HG02852 (cell line): ENCODE measurements around the gene ABHD16A.

Experiments used
- ATAC-seq: cut with Tn5 transposase; IDR thresholded peaks from one replicate; pipeline ENCODE4 v1.9.1; 2021; ENCODE audit warnings: mild to moderate bottlenecking, moderate library complexity; ENCODE audit not compliant: unreplicated experiment

The ABHD16A gene

GRCh38 chr6:31663126-31663960 is 39.8 kb downstream of the ABHD16A start:
- ATAC-seq = no peak

GRCh38 chr6:31662124-31662723 is 40.9 kb downstream of the ABHD16A start:
- ATAC-seq = no peak

GRCh38 chr6:31661262-31662123 is 41.6 kb downstream of the ABHD16A start:
- no peak for ATAC-seq

- no peak for ATAC-seq
These were observed 42.5 kb downstream of the ABHD16A start, which contains the start of gene C6orf47 for GRCh38 chr6:31660381-31661261. C6orf47 (minus strand) TSS chr6:31660778; CDS start chr6:31659947, 831 bp downstream.

- no peak for ATAC-seq
These were observed 43.3 kb downstream of the ABHD16A start for GRCh38 chr6:31659649-31660380.

GRCh38 chr6:31658983-31659648 is 44.0 kb downstream of the ABHD16A start:
- no peak for ATAC-seq

- no peak for ATAC-seq
These were observed 44.9 kb downstream of the ABHD16A start for GRCh38 chr6:31658158-31658688.

GRCh38 chr6:31657406-31658157 is 45.5 kb downstream of the ABHD16A start:
- ATAC-seq = no peak

GRCh38 chr6:31655349-31656237 is 47.5 kb downstream of the ABHD16A start, which contains the start of gene APOM:
APOM (plus strand) TSS chr6:31655894; CDS start chr6:31655967, 73 bp downstream.
- ATAC-seq = no peak

- no peak for ATAC-seq
These were observed 48.4 kb downstream of the ABHD16A start for GRCh38 chr6:31654574-31655348.

GRCh38 chr6:31652925-31653724 is 50.0 kb downstream of the ABHD16A start:
- ATAC-seq = peak; percentile 47

GRCh38 chr6:31651602-31652191 is 51.4 kb downstream of the ABHD16A start:
- ATAC-seq = peak; percentile 24

GRCh38 chr6:31645325-31645724 is 57.8 kb downstream of the ABHD16A start:
- ATAC-seq = no peak

- ATAC-seq = no peak
These were observed 59.2 kb downstream of the ABHD16A start for GRCh38 chr6:31643818-31644454.
